Natural killer cell (primary cell): Measurements from ENCODE around the gene RND3. TPM values are rescaled to one million over a fixed set of nuclear protein-coding genes. Genes with fewer than 3 reads are reported as not detected.

Experiments used
- ATAC-seq, 3 donors: fragments of 150-1000 bp in 2 of 3; fragments of 200-7000 bp in 1 of 3; cut with Tn5 transposase; 1 replicate in 1 of 3; 2 replicates in 2 of 3; pipeline ENCODE4 v1.10.0; 2021; ENCODE audit warnings: mild to moderate bottlenecking in 2 of 3, moderate library complexity in 2 of 3
- DNase-seq, 2 donors: peaks; one replicate each; pipeline versions ENCODE4 v3.0.0 to v3.0.0-alpha.2; 2013 to 2021; ENCODE audit warnings: mixed read lengths in 1 of 2
- H3K27ac ChIP-seq: one replicate; pipeline ENCODE4 v1.5.1; 2013; ENCODE audit warnings: mild to moderate bottlenecking, low read length
- H3K27me3 ChIP-seq: one replicate; pipeline ENCODE4 v1.6.1; 2013; ENCODE audit warnings: low read length; ENCODE audit not compliant: control insufficient read depth, insufficient read depth
- H3K36me3 ChIP-seq: one replicate; pipeline ENCODE4 v1.6.1; 2013; ENCODE audit warnings: low read length; ENCODE audit not compliant: control insufficient read depth, insufficient read depth
- H3K4me1 ChIP-seq: one replicate; pipeline ENCODE4 v1.6.1; 2013; ENCODE audit warnings: low read length; ENCODE audit not compliant: control insufficient read depth, insufficient read depth
- H3K4me3 ChIP-seq: one replicate; pipeline ENCODE4 v1.5.1; 2013; ENCODE audit warnings: low read length
- H3K9me3 ChIP-seq: one replicate; pipeline ENCODE4 v1.6.1; 2013; ENCODE audit warnings: low read length; ENCODE audit not compliant: control insufficient read depth, insufficient read depth
- H3K27ac Mint-ChIP-seq, 2 donors: one replicate each; pipeline ENCODE4 v1.8.0; 2022; ENCODE audit warnings: mild to moderate bottlenecking in 2 of 2, mixed read lengths in 2 of 2, moderate library complexity in 1 of 2
- H3K27me3 Mint-ChIP-seq, 2 donors: one replicate each; pipeline ENCODE4 v1.8.0; 2022; ENCODE audit warnings: low read depth in 2 of 2, mixed read lengths in 2 of 2
- H3K36me3 Mint-ChIP-seq: one replicate; pipeline ENCODE4 v1.8.0; 2022; ENCODE audit warnings: mixed read lengths
- H3K4me1 Mint-ChIP-seq, 2 donors: one replicate each; pipeline ENCODE4 v1.8.0; 2022; ENCODE audit warnings: mixed read lengths in 2 of 2
- H3K4me3 Mint-ChIP-seq: one replicate; pipeline ENCODE4 v1.8.0; 2022; ENCODE audit warnings: mild to moderate bottlenecking, moderate library complexity, mixed read lengths
- H3K9me3 Mint-ChIP-seq, 2 donors: one replicate each; pipeline ENCODE4 v1.8.0; 2022; ENCODE audit warnings: mixed read lengths in 2 of 2
- CTCF ChIP-seq: fragments of 200-600 bp; IDR thresholded peaks from one replicate; pipeline ENCODE4 v1.8.0; 2022; ENCODE audit warnings: antibody characterized with exemption
- WGBS: methylation state at CpG from one replicate; pipeline ENCODE4 v1.1.7; 2013; ENCODE audit warnings: missing lambda C conversion rate; ENCODE audit not compliant: insufficient coverage; 5-methylcytosine and 5-hydroxymethylcytosine counted together
- intact Hi-C: fragments of 100-400 bp; cut with micrococcal nuclease; formaldehyde crosslinking; loops from one replicate; pipeline ENCODE4 v1.14.2; 2022
- total RNA-seq, 4 donors: library from RNA; stranded (reverse); fragments of 120-200 nt in 1 of 4; gene quantifications; one replicate each; pipeline versions ENCODE4 v1.2.3 to v1.2.4, GENCODE V29; 2013 to 2022

Gene RND3
- total RNA-seq, 3 donors from 2014 or later (not counting 1 experiment from before 2014, with no cell fraction given) = not detected

GRCh38 chr2:150449856-150450255 lies 37.6 kb downstream of the RND3 start:
- Mint-ChIP-seq H3K4me3 (no peak overlapping the region), H3K36me3 (no peaks in the 10 kb centered on the region), H3K27me3 (no peaks in the 10 kb centered on the region), H3K4me1 (no peaks in the 10 kb centered on the region), H3K9me3 (peaks cover 3 to 7% of the 10 kb centered on the region in 2 donors), H3K27ac (no peak overlapping the region)
- H3K27me3 ChIP-seq = no peaks in the 10 kb centered on the region
- 46% methylated on average over 2 of the region's 3 CpGs for WGBS
- H3K4me3 ChIP-seq = no peak overlapping the region
- H3K36me3 ChIP-seq = no peaks in the 10 kb centered on the region
- DNase-seq (no peak), ATAC-seq (no peak)
- H3K27ac ChIP-seq = no peak overlapping the region
- no peaks in the 10 kb centered on the region for H3K4me1 ChIP-seq
- intact Hi-C loops = no loop called here
- H3K9me3 ChIP-seq = peaks cover 6% of the 10 kb centered on the region
- TF ChIP-seq CTCF = no peak

DNA sequence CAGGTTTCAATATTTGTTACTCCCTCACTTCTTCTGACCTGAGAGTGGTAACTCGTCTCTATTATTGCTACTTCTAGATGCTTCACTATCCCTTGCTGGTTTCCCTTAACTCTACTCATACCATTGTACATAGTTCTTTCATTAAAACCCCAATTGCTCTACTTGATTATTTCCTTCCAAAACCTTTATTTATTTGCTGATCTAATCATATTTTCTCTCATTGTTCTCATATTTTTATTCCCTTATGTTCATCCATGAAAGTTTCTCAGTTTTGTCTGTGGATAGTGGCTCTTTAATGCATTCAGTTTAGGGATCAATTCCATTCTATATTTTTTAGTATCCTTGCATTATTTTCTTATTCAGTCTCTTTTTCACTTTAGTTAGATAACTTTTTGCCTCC lies 42.1 kb downstream of the RND3 start:
- Histone ChIP-seq H3K27ac (no peak overlapping the region), H3K36me3 (no peaks in the 10 kb centered on the region), H3K4me1 (no peaks in the 10 kb centered on the region), H3K9me3 (peaks cover 6% of the 10 kb centered on the region), H3K4me3 (no peak overlapping the region), H3K27me3 (no peaks in the 10 kb centered on the region)
- Mint-ChIP-seq H3K27me3 (no peaks in the 10 kb centered on the region), H3K9me3 (peaks cover 3 to 4% of the 10 kb centered on the region in 2 donors), H3K27ac (no peak overlapping the region), H3K4me3 (no peak overlapping the region), H3K4me1 (no peaks in the 10 kb centered on the region), H3K36me3 (no peaks in the 10 kb centered on the region)
- TF ChIP-seq CTCF = no peak
- WGBS = 62% methylated on average over 1 of the region's 1 CpG
- intact Hi-C loops = no loop called here
- DNase-seq = no peak
- no peak for ATAC-seq

- H3K4me1 Mint-ChIP-seq = no peaks in the 10 kb centered on the region
- WGBS = no CpG with 5 or more reads among the region's 1 CpG
- H3K9me3 ChIP-seq = peaks cover 2% of the 10 kb centered on the region
Observed at GRCh38 chr2:150442484-150442883, 45.0 kb downstream of the RND3 start.

More at GRCh38 chr2:150442484-150442883, 45.0 kb downstream of the RND3 start:
- DNase-seq (no peak), ATAC-seq (no peak)
- intact Hi-C loops = no loop called here
- Mint-ChIP-seq H3K36me3 (no peaks in the 10 kb centered on the region), H3K27me3 (no peaks in the 10 kb centered on the region), H3K27ac (no peak overlapping the region), H3K4me3 (no peak overlapping the region), H3K9me3 (peaks cover 4 to 5% of the 10 kb centered on the region in 2 donors)
- no peak for TF ChIP-seq CTCF
- Histone ChIP-seq H3K27ac (no peak overlapping the region), H3K36me3 (no peaks in the 10 kb centered on the region), H3K4me1 (no peaks in the 10 kb centered on the region), H3K4me3 (no peak overlapping the region), H3K27me3 (no peaks in the 10 kb centered on the region)
